Activated B cell treated with CpG ODN at 0.5 μM for 24 hours (primary cell): ENCODE measurements around the gene NR1H2. TPM values are rescaled to one million over a fixed set of nuclear protein-coding genes. Genes with fewer than 3 reads are reported as not detected.

Experiments used
- ATAC-seq: fragments of 200-7000 bp; cut with Tn5 transposase; one replicate; pipeline ENCODE4 v1.10.0; 2021; ENCODE audit warnings: low read depth, mild to moderate bottlenecking, moderate library complexity
- CTCF ChIA-PET: fragments of 350-600 bp; sonication (Branson Sonifier 250); formaldehyde crosslinking; loops from one replicate; lab custom pipeline; 2021; ENCODE audit warnings: antibody characterized with exemption; lab: Charles Lee
- POLR2A ChIA-PET: fragments of 350-600 bp; sonication (Branson Sonifier 250); formaldehyde crosslinking; loops from one replicate; lab custom pipeline; 2021; ENCODE audit warnings: antibody characterized with exemption; lab: Charles Lee
- DNase-seq: peaks from one replicate; pipeline ENCODE4 v3.0.0; 2022
- H3K27ac Mint-ChIP-seq: one replicate; pipeline ENCODE4 v1.8.0; 2020; ENCODE audit warnings: mixed read lengths
- H3K27me3 Mint-ChIP-seq: one replicate; pipeline ENCODE4 v1.8.0; 2021; ENCODE audit warnings: mixed read lengths
- H3K36me3 Mint-ChIP-seq: one replicate; pipeline ENCODE4 v1.8.0; 2021; ENCODE audit warnings: low read depth, mixed read lengths
- H3K4me1 Mint-ChIP-seq: one replicate; pipeline ENCODE4 v1.8.0; 2021; ENCODE audit warnings: mixed read lengths
- H3K4me3 Mint-ChIP-seq: one replicate; pipeline ENCODE4 v1.8.0; 2020; ENCODE audit warnings: mild to moderate bottlenecking, mixed read lengths
- H3K9me3 Mint-ChIP-seq: one replicate; pipeline ENCODE4 v1.8.0; 2020; ENCODE audit warnings: mixed read lengths
- CTCF ChIP-seq: fragments of 200-600 bp; IDR thresholded peaks from one replicate; pipeline ENCODE4 v1.8.0; 2022; ENCODE audit warnings: antibody characterized with exemption, mild to moderate bottlenecking
- intact Hi-C: fragments of 100-400 bp; cut with micrococcal nuclease; formaldehyde crosslinking; loops from one replicate; pipeline ENCODE4 v1.15.1; 2024
- total RNA-seq: library from RNA; stranded (reverse); gene quantifications from 2 replicates; pipeline ENCODE4 v1.2.3, GENCODE V29; 2022

Gene NR1H2
- total RNA-seq, 1 donor from 2014 or later: 79.5 TPM

DNA sequence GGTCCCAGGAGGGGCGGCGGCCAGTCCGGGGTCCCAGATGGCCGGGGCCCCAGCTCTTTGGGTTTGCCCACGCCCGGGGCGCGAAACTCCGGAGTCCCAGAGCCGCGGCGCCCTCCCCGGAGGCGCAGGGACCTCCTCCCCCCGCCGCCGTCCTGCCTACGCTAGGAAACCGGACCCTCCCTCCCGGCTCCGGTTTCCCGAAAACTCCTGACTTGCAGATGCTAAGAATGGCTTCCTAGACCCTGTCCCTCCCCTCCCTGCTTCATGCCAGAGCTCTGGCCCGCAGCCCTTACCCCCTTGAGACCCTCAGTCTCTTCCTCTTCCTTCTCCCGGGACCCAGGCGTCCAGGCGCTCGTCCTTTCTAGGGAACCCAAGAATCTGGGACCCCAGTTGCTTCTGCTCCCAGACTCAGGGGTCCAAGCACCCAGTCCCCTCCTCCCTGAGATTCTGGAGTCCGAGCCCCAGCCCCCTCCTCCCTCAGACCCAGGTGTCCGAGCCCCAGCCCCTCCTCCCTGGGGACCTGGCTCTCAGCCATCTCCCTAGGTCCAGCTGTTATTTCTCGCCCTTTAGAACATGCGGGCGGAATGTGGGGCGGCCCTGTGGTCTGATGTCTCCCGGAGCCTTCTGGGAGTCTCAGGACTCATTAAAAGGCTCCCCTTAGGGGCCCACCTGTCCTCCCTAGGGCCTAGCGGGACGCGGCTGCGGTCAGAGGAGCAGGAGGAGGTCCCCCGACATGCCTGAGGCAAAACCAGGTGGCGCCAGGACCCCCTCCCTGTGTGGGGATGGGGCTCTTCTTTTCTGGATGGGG, 56.2 kb downstream of the NR1H2 start, which contains the start of gene MYBPC2:
Gene MYBPC2 (plus strand): TSS at position 672 of the 808 bp plus-strand sequence. CDS start 62 bp downstream, at position 734.
- Mint-ChIP-seq H3K4me3 (peak within 1 kb of the TSS; percentile 89), H3K27ac (peak within 1 kb of the TSS; percentile 95), H3K36me3 (peaks cover 19% of the 10 kb centered on the region), H3K9me3 (no peaks in the 10 kb centered on the region), H3K4me1 (peaks cover 93% of the 10 kb centered on the region), H3K27me3 (no peaks in the 10 kb centered on the region)
- ChIA-PET POLR2A (interaction anchor here (0.7 to 10.8 kb wide), 5 partner anchors 14 to 75 kb away, joined by 3 to 282 read pairs (median 4); partner anchors contain the start of genes EMC10, GARIN5A, POLD1 and SPIB), CTCF (no interaction called here)
- no peak for TF ChIP-seq CTCF
- DNase-seq (peak; percentile 48), ATAC-seq (peak; percentile 2)
- intact Hi-C loops: no loop called here

Other genes starting within 250 kb of the NR1H2 start
- gene IZUMO2, start 213.2 kb upstream of the NR1H2 start, total RNA-seq: not detected in 2 replicates
- not detected in 2 replicates for gene MYH14, start 172.8 kb upstream of the NR1H2 start, total RNA-seq
- 34.5 and 44.3 TPM in 2 replicates for gene KCNC3, start 47.1 kb upstream of the NR1H2 start, total RNA-seq
- gene NAPSA, start 10.8 kb upstream of the NR1H2 start, total RNA-seq: 1.4 and 2.4 TPM in 2 replicates
- 58.8 and 65.5 TPM in 2 replicates for gene POLD1, start 7.9 kb downstream of the NR1H2 start, total RNA-seq
- 280 and 324 TPM in 2 replicates for gene SPIB, start 42.5 kb downstream of the NR1H2 start, total RNA-seq
- 1.1 and 1.4 TPM in 2 replicates for gene MYBPC2, start 56.4 kb downstream of the NR1H2 start, total RNA-seq
- 70.8 and 72.1 TPM in 2 replicates for gene EMC10, start 100.0 kb downstream of the NR1H2 start, total RNA-seq
- gene GARIN5A, start 100.4 kb downstream of the NR1H2 start, total RNA-seq: 0.29 and 0.67 TPM in 2 replicates
- gene JOSD2, start 134.7 kb downstream of the NR1H2 start, total RNA-seq: 21.0 and 23.7 TPM in 2 replicates
- gene ASPDH, start 137.5 kb downstream of the NR1H2 start, total RNA-seq: not detected in 2 replicates
- gene LRRC4B, start 192.0 kb downstream of the NR1H2 start, total RNA-seq: not detected in 2 replicates